ENCODE measurements around the gene ATP2B3. TPM values are rescaled to one million over a fixed set of nuclear protein-coding genes. Genes with fewer than 3 reads are reported as not detected.

ATP2B3 gene
- total and polyA plus RNA-seq, 9 of the 15 experiments (the other 6 are each of a cell fraction or from before 2014, with no cell fraction given), result 0.04 TPM; not detected in 8

DNA sequence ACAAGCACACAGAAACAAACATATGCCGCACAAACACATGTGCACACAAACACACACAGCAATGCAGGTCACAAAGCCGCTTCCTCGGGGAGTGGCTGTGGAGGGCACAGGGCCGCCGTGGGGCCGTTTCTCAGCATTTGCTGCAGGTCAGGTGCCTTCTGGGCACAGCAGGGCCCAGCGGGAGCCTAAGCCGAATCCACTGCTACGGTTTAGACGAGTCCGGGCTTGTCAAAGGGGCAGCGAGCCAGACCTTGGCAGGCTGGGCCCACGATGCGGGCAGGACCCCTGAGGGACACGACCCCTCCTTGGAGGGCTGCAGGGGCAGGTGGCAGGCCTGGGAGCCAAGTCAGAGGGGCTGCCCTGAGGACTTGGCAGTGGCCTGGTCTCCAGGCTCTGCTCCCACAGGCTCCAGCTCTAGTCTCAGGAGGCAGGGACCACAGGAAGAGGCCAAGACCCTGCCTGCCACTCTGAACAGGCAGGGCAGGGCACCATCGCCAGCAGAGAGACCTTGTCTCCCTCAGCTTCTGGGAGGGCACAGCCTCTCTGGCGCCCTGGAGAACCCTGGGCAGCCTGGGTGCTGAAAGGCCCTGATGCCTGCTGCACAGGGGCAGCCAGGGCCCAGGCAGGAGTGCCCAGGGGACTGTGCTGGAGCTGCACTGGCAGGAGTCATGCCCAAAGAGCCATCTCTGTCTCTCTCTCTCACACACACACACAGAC is 5.5 kb upstream of the ATP2B3 start:
- no peaks in the 10 kb centered on the region for H3K9me1 ChIP-seq (ENCODE audit: control insufficient read depth, insufficient read depth, low read length)
- no peak for FAIRE-seq
- DNase-seq (ENCODE audit: extremely low read depth in 1 of 4, low spot score in 3 of 4), result no peak
- H3K27me3 ChIP-seq (ENCODE audit: control insufficient read depth in 2 of 2, insufficient read depth in 2 of 2, low read length in 2 of 2), result peaks cover 0 to 43% of the 10 kb centered on the region in 2 experiments; a peak in 3 of 5 replicates
- CTCF ChIA-PET (ENCODE audit: low intra/inter-chr PET ratio), result no interaction called here
- ATAC-seq, result no peak
- no peak for TF ChIP-seq IRF2 (CRISPR knock-in tag; IDR thresholded peaks at IDR 0.05)
- no peak for TF ChIP-seq NFIX (CRISPR knock-in tag; IDR thresholded peaks at IDR 0.05; ENCODE audit: low read depth)
- H3K4me2 ChIP-seq (ENCODE audit: insufficient read depth, low read length), result no peak overlapping the region
- in situ Hi-C loops (cut with MboI) (no loop called here), intact Hi-C loops (cut with micrococcal nuclease) (no loop called here)
- POLR2A ChIA-PET, result no interaction called here
- WGBS (ENCODE audit: insufficient coverage, low coverage, missing lambda C conversion rate), result 15% methylated on average over 12 of the region's 17 CpGs
- no peak overlapping the region for H3K27ac ChIP-seq (ENCODE audit: extremely low read depth, low read depth, low read length)
- H3K4me3 ChIP-seq, result no peak overlapping the region
- no peaks in the 10 kb centered on the region for H3K9me3 ChIP-seq (replicated peaks; ENCODE audit: control insufficient read depth, insufficient read depth, low read depth, low read length)
- H3K79me2 ChIP-seq (ENCODE audit: control insufficient read depth, insufficient read depth, low read length), result no peaks in the 10 kb centered on the region
- no TSS peak for BruUV-seq (replicated peaks)
- no peaks in the 10 kb centered on the region for H3K36me3 ChIP-seq (ENCODE audit: control insufficient read depth, insufficient read depth, low read length)
- H3K4me1 ChIP-seq (replicated peaks in 1 of 2; ENCODE audit: control insufficient read depth in 2 of 2, insufficient read depth in 2 of 2, low read length in 2 of 2), result peaks cover 0 to 10% of the 10 kb centered on the region in 2 experiments; a peak in 2 of 5 replicates
- H2AFZ ChIP-seq (ENCODE audit: low read depth, low read length), result no peak overlapping the region
- no peaks in the 10 kb centered on the region for H4K20me1 ChIP-seq (replicated peaks; ENCODE audit: control insufficient read depth, insufficient read depth, low read length)
- H3K9ac ChIP-seq (ENCODE audit: insufficient read depth in 1 of 2, low read depth in 2 of 2, low read length in 2 of 2), result no peak overlapping the region

DNA sequence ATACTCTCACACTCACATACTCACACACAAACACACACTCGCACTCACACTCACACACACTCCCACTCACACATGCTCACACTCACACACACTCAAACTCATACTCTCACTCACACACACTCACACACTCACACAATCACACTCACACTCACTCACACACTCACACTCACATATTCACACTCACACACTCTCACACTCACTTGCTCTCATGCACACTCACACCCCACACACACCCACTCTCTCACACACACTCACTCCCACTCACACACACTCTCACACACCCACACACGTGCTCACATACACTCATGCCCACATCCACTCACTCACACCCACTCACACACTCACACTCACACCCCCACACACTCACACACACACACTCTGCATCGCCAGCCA is 4.9 kb upstream of the ATP2B3 start:
- peaks cover 0 to 43% of the 10 kb centered on the region in 2 experiments; a peak in 3 of 5 replicates for H3K27me3 ChIP-seq (ENCODE audit: control insufficient read depth in 2 of 2, insufficient read depth in 2 of 2, low read length in 2 of 2)
- intact Hi-C loops (cut with micrococcal nuclease), result no loop called here
- H3K9me3 ChIP-seq (replicated peaks; ENCODE audit: control insufficient read depth, insufficient read depth, low read depth, low read length), result no peaks in the 10 kb centered on the region
- H3K79me2 ChIP-seq (ENCODE audit: control insufficient read depth, insufficient read depth, low read length), result no peaks in the 10 kb centered on the region
- no peak overlapping the region for H2AFZ ChIP-seq (ENCODE audit: low read depth, low read length)
- ATAC-seq, result no peak
- H3K4me1 ChIP-seq (replicated peaks in 1 of 2; ENCODE audit: control insufficient read depth in 2 of 2, insufficient read depth in 2 of 2, low read length in 2 of 2), result peaks cover 0 to 4% of the 10 kb centered on the region in 2 experiments; a peak in 2 of 5 replicates
- in situ Hi-C loops (cut with MboI), result no loop called here
- no peak overlapping the region for H3K27ac ChIP-seq (ENCODE audit: extremely low read depth, low read depth, low read length)
- H3K4me2 ChIP-seq (ENCODE audit: insufficient read depth, low read length), result no peak overlapping the region
- no peaks in the 10 kb centered on the region for H3K36me3 ChIP-seq (ENCODE audit: control insufficient read depth, insufficient read depth, low read length)
- CTCF ChIA-PET (ENCODE audit: low intra/inter-chr PET ratio), result no interaction called here
- no peak for DNase-seq (ENCODE audit: extremely low read depth in 1 of 4, low spot score in 3 of 4)
- BruUV-seq (replicated peaks), result no TSS peak
- no peak overlapping the region for H3K9ac ChIP-seq (ENCODE audit: insufficient read depth in 1 of 2, low read depth in 2 of 2, low read length in 2 of 2)
- POLR2A ChIA-PET, result interaction anchor here (0.7 kb wide), 1 partner anchor 11 kb away, joined by 3 read pairs; no protein-coding TSS in a partner anchor
- 0% methylated on average over 1 of the region's 3 CpGs for WGBS (ENCODE audit: insufficient coverage, low coverage, missing lambda C conversion rate)
- no peak overlapping the region for H3K4me3 ChIP-seq
- no peak for FAIRE-seq
- H4K20me1 ChIP-seq (replicated peaks; ENCODE audit: control insufficient read depth, insufficient read depth, low read length), result no peaks in the 10 kb centered on the region
- no peaks in the 10 kb centered on the region for H3K9me1 ChIP-seq (ENCODE audit: control insufficient read depth, insufficient read depth, low read length)
- TF ChIP-seq GABPB1 (CRISPR knock-in tag; IDR thresholded peaks at IDR 0.05) (no peak), SIX5 (IDR thresholded peaks at IDR 0.05; ENCODE audit: borderline replicate concordance in 1 of 2, insufficient read depth in 1 of 2, low read depth in 1 of 2, low read length in 2 of 2) (no peak), ZC3H4 (CRISPR knock-in tag; IDR thresholded peaks at IDR 0.05; ENCODE audit: borderline replicate concordance) (no peak), ZNF764 (CRISPR knock-in tag; IDR thresholded peaks at IDR 0.05; ENCODE audit: low read depth) (no peak), POU5F1 (IDR thresholded peaks at IDR 0.05; ENCODE audit: borderline replicate concordance, low read depth, low read length, partially characterized antibody) (no peak), ELF4 (CRISPR knock-in tag; IDR thresholded peaks at IDR 0.05) (no peak), ZBTB7A (IDR thresholded peaks at IDR 0.05; ENCODE audit: borderline replicate concordance, control insufficient read depth, low read depth, low read length) (no peak), ZNF76 (CRISPR knock-in tag; IDR thresholded peaks at IDR 0.05; ENCODE audit: borderline replicate concordance) (no peak), TRIM24 (IDR thresholded peaks at IDR 0.05) (peak in 1 of 2 experiments; percentile 31; a peak in 1 of 4 replicates)
- TF ChIP-seq, protein P1, sequence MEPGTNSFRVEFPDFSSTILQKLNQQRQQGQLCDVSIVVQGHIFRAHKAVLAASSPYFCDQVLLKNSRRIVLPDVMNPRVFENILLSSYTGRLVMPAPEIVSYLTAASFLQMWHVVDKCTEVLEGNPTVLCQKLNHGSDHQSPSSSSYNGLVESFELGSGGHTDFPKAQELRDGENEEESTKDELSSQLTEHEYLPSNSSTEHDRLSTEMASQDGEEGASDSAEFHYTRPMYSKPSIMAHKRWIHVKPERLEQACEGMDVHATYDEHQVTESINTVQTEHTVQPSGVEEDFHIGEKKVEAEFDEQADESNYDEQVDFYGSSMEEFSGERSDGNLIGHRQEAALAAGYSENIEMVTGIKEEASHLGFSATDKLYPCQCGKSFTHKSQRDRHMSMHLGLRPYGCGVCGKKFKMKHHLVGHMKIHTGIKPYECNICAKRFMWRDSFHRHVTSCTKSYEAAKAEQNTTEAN (CRISPR knock-in tag; IDR thresholded peaks at IDR 0.05), result peak; percentile 97
- TF ChIP-seq, protein P2, sequence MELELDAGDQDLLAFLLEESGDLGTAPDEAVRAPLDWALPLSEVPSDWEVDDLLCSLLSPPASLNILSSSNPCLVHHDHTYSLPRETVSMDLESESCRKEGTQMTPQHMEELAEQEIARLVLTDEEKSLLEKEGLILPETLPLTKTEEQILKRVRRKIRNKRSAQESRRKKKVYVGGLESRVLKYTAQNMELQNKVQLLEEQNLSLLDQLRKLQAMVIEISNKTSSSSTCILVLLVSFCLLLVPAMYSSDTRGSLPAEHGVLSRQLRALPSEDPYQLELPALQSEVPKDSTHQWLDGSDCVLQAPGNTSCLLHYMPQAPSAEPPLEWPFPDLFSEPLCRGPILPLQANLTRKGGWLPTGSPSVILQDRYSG (tag; conservative IDR thresholded peaks at IDR 0.05; ENCODE audit: low read depth), result no peak

Measured in K562 (cell line).